HL-60/S4 (cell line): ENCODE results near the gene TNFRSF13B.
"Not testable (repeated sequence)": the region's sequence is repeated elsewhere in the genome, so short reads cannot be mapped to it uniquely, and the experiment has no call there.

ENCODE experiments used
- in situ Hi-C: fragments of 300-500 bp; cut with MboI; formaldehyde crosslinking; loops from 2 replicates; pipeline ENCODE4 v1.14.3; 2022; ENCODE audit warnings: low sequenced_read_pairs

The TNFRSF13B gene

DNA sequence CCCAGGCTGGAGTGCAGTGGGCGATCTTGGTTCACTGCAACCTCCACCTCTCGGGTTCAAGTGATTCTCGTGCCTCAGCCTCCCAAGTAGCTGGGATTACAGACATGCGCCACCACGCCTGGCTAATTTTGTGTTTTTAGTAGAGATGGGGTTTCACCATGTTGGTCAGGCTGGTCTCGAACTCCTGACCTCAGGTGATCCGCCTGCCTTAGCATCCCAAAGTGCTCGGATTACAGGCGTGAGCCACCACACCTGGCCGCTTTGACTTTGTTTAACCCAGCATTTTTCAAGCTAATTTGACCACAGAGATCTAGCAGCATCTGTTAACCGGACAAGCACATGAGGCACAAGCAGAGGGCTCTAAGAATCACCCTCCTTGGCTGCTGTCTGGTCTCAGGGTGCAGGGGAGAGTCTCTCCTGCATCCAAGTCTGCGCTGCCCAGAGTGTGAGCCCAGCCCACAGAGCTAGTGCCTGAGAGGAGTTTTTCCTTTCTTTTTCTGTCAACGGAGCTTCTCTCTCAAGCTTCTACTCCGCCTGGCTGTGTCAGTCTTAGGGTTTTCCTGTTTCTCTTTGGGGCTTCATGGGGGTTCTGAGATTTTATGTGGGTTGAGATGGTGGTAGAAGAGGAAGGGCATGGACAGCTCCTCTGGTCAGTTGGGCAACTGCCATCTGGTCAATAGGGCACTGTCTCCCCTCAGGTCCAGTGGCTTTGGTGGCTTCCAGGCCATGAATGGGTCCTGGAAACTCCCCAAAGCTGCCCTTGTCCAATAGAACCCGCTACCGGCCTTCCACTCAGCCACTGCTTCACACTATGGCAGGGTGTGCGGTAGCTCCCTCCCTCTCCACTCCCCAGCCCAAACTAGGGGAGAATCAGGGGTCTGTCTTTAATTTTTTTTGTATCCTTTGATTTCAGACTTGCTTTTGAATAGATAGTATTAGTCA, 59.6 kb downstream of the TNFRSF13B start:
- in situ Hi-C loops: no loop called here

- in situ Hi-C loops: no loop called here
Observed at GRCh38 chr17:16911141-16911937, 60.6 kb downstream of the TNFRSF13B start.

- in situ Hi-C loops: no loop called here
Observed at GRCh38 chr17:16910341-16910740, 61.6 kb downstream of the TNFRSF13B start.

DNA sequence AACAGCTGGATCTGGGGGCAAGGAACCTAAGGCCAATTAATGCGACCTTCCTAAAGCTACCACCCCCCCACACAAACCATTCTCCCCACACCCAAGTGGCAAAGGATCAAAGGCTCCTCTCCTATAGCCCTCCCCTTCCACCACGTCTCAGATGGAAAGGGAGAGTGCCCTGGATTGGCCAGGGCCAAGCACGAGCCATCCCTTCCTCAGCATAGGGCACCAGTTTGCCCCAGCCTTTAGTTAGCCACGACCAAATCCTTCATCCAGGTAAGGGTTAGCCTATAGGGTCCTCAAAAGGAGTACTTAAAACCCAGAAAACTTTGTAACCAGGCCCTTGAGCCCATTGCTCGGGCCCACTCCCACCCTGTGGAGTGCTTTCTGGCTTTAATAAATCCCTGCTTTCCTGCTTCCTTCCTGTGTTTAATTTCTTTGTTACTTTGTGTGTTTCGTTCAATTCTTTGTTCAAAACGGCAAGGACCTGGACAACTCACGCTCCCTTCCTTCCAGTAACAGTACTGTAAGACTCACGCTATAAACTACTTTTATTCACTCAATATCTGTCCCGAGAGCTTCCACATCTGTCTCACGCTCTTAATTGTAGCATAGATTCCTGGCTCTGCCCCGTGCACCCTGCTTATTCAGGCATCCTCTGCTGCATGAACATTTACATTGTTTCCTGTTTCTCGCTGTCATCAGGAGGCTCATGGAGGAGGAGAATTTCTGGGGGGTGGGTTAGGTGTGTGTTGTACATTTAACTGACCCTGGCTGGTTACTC, 62.3 kb downstream of the TNFRSF13B start:
- in situ Hi-C loops: no loop called here

- in situ Hi-C loops: no loop called here
Observed at GRCh38 chr17:16908273-16908672, 63.6 kb downstream of the TNFRSF13B start.

DNA sequence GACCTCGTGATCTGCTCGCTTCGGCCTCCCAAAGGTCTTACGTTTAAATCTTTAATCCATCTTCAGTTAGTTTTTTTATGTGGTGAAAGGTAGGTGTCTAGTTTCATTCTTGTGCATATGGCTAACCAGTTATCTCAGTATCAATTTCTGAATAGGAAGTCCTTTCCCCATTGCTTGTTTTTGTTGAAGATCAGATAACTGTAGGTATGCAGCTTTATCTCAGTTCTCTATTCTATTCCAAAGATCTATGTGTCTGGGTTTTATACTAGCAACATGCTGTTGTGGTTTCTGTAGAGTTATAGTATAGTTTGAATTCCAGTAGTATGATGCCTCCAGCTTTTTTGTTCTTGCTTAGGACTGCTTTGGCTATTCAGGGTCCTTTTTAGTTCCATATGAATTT, 65.2 kb downstream of the TNFRSF13B start:
- in situ Hi-C loops: no loop called here

- in situ Hi-C loops: no loop called here
Observed at GRCh38 chr17:16905593-16906191, 66.2 kb downstream of the TNFRSF13B start.

DNA sequence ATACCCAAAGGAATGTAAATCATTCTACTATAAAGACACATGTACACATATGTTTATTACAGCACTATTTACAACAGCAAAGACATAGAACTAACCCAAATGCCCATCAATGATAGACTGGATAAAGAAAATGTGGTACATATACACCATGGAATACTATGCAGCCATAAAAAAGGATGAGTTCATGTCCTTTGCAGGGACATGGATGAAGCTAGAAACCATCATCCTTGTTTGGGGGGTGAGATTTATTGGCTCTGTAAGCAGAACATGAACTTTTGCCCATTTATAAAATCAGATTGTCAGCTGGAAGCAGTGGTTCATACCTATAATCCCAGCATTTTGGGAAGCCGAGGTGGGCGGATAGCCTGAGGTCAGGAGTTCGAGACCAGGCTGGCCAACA, 68.8 kb downstream of the TNFRSF13B start:
- in situ Hi-C loops: not testable (repeated sequence)

DNA sequence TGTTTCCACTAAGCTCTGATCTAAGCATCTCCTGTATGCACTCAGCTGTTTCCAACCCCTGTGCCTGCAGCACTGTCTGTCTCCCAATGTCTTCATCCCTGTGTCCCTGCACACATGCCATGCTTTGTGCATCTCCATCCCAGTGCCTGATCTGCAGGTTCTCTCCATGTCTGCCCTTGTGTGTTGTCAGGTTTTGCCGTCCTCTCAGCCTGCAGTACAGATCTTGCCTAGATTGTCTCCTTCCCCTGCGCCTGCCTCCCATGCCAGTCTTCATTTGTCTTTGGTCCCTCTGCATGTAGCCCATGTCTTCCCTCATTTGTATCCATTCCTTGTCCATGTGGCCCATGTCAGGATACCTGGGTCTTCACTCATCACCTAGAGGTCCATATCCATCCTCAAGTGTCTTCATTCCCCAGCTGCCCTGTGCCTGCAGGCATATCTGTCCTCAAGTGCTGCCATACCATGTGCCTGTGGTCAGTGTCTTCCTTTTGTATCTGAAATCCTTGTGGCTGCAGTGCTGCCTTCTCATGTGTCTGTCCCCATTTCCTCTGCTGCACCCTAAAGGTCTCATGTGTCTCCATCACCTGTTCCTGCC, 71.5 kb downstream of the TNFRSF13B start:
- in situ Hi-C loops: no loop called here

DNA sequence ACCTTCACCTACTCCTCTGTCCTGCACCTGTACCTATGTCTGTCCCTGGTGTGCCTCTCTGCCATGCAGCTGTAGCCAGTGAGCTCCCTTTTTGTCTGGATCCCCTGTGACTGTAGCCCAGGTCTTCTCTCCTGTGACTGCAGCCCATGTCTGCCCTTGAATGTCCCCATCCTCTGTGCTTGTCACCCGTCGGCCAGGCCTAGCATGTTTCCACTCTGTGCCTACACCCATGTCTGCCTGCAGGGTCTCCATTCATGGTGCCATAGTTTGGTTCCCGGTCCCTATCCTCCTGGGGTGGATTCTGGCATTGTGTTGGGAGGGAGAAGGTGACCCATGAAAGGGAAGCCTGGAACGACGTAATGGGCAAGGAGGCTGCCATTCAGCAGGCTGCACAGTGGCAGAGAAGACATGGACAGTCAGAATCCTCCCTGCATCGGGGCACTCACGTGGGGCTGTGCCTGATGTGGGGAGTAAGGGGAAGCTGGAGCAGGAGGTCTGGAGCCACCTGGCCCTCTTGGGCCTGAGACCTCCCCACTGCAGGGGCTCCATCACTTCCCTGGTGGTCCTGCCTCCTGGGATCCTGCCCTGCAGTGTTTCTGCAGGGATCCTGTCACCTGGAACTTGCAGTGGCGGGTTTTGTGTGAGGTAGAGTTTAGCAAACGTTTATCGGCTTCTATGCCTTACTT, 74.6 kb downstream of the TNFRSF13B start:
- in situ Hi-C loops: not testable (repeated sequence)

DNA sequence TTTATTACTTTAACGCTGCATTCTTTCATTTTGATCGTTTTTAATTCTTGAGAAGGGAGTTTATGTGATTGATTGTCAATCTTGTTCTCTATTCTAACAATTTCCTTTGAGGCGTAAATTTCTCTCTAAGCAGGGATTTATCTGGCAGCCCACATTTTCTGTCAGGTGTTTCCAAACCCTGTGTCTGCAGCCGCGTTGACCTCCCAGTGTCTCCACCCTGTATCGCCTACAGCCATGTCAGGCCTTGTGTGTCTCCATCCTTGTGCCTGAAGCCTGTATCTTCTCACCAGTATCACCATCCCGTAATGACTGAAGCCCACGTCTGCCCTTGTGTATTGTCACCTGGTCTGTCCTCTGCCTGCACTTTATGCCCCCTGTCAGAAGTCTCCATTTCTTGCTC, 75.7 kb downstream of the TNFRSF13B start:
- in situ Hi-C loops: not testable (repeated sequence)

GRCh38 chr17:16893527-16893926, 78.4 kb downstream of the TNFRSF13B start:
- in situ Hi-C loops: not testable (repeated sequence)

- in situ Hi-C loops: not testable (repeated sequence)
Observed at GRCh38 chr17:16892876-16893454, 79.0 kb downstream of the TNFRSF13B start.

DNA sequence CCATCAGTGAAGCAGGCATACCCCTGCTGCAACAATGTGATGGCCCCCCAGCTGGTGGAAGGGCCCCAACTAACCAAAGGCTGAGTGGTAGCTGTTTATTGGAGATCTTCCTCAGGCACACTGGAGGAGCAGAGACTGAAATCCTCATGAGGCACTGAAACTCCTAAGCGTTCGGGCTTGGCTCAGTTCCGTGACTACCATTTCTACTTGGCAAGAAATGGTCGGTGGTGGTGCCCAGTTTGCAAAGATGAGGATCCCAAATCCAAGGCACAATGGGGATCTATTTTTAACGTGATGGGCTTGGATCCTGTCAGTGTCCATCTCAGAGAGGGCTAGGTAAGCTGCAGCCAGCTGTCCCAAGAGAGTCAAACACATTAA, 82.8 kb downstream of the TNFRSF13B start:
- in situ Hi-C loops: no loop called here
